Osteocyte (in vitro differentiated cells): Measurements from ENCODE around the gene AAGAB. TPM values are rescaled to one million over a fixed set of nuclear protein-coding genes. Genes with fewer than 3 reads are reported as not detected.

Experiments
- DNase-seq: peaks from one replicate; pipeline ENCODE4 v3.0.0; 2021; ENCODE audit warnings: mixed read lengths; ENCODE audit not compliant: unreplicated experiment; ENCODE audit errors: extremely low spot score
- H3K27ac Mint-ChIP-seq: one replicate; pipeline ENCODE4 v1.8.0; 2021; ENCODE audit warnings: mild to moderate bottlenecking, mixed read lengths; ENCODE audit not compliant: unreplicated experiment
- H3K27me3 Mint-ChIP-seq: one replicate; pipeline ENCODE4 v1.8.0; 2021; ENCODE audit warnings: mixed read lengths; ENCODE audit not compliant: unreplicated experiment
- H3K36me3 Mint-ChIP-seq: one replicate; pipeline ENCODE4 v1.8.0; 2021; ENCODE audit warnings: mixed read lengths; ENCODE audit not compliant: unreplicated experiment
- H3K4me1 Mint-ChIP-seq: one replicate; pipeline ENCODE4 v1.8.0; 2021; ENCODE audit warnings: mixed read lengths; ENCODE audit not compliant: unreplicated experiment
- H3K4me3 Mint-ChIP-seq: one replicate; pipeline ENCODE4 v1.8.0; 2021; ENCODE audit warnings: mild to moderate bottlenecking, moderate library complexity, mixed read lengths; ENCODE audit not compliant: unreplicated experiment
- H3K9me3 Mint-ChIP-seq: one replicate; pipeline ENCODE4 v1.8.0; 2021; ENCODE audit warnings: mixed read lengths; ENCODE audit not compliant: unreplicated experiment
- CTCF ChIP-seq: fragments of 200-600 bp; sonication (generic); IDR thresholded peaks from 2 replicates; pipeline ENCODE4 v1.5.0; 2021; ENCODE audit warnings: antibody characterized with exemption, mild to moderate bottlenecking, moderate library complexity
- total RNA-seq: library from RNA; stranded (reverse); gene quantifications from 2 replicates; pipeline ENCODE4 v1.2.1, GENCODE V29; 2021

AAGAB gene
- total RNA-seq, 1 donor from 2014 or later = 32.8 TPM

- H3K4me3 Mint-ChIP-seq = no peak overlapping the region
- peaks cover 41% of the 10 kb centered on the region for H3K36me3 Mint-ChIP-seq
- no peak for TF ChIP-seq CTCF
- DNase-seq = no peak
- H3K9me3 Mint-ChIP-seq = no peaks in the 10 kb centered on the region
- no peaks in the 10 kb centered on the region for H3K27me3 Mint-ChIP-seq
- no peak overlapping the region for H3K27ac Mint-ChIP-seq
- peaks cover 42% of the 10 kb centered on the region for H3K4me1 Mint-ChIP-seq
These were observed 57.6 kb downstream of the AAGAB start for GRCh38 chr15:67196672-67197363.

GRCh38 chr15:67196222-67196621 lies 58.2 kb downstream of the AAGAB start:
- no peak overlapping the region for H3K27ac Mint-ChIP-seq
- peaks cover 38% of the 10 kb centered on the region for H3K4me1 Mint-ChIP-seq
- no peaks in the 10 kb centered on the region for H3K27me3 Mint-ChIP-seq
- no peak for DNase-seq
- TF ChIP-seq CTCF = no peak
- no peaks in the 10 kb centered on the region for H3K9me3 Mint-ChIP-seq
- peaks cover 47% of the 10 kb centered on the region for H3K36me3 Mint-ChIP-seq
- no peak overlapping the region for H3K4me3 Mint-ChIP-seq

GRCh38 chr15:67195305-67195704 lies 59.2 kb downstream of the AAGAB start:
- DNase-seq = no peak
- Mint-ChIP-seq H3K4me1 (peaks cover 29% of the 10 kb centered on the region), H3K36me3 (peaks cover 51% of the 10 kb centered on the region), H3K27me3 (no peaks in the 10 kb centered on the region), H3K4me3 (no peak overlapping the region), H3K27ac (no peak overlapping the region), H3K9me3 (no peaks in the 10 kb centered on the region)
- TF ChIP-seq CTCF = no peak

DNA sequence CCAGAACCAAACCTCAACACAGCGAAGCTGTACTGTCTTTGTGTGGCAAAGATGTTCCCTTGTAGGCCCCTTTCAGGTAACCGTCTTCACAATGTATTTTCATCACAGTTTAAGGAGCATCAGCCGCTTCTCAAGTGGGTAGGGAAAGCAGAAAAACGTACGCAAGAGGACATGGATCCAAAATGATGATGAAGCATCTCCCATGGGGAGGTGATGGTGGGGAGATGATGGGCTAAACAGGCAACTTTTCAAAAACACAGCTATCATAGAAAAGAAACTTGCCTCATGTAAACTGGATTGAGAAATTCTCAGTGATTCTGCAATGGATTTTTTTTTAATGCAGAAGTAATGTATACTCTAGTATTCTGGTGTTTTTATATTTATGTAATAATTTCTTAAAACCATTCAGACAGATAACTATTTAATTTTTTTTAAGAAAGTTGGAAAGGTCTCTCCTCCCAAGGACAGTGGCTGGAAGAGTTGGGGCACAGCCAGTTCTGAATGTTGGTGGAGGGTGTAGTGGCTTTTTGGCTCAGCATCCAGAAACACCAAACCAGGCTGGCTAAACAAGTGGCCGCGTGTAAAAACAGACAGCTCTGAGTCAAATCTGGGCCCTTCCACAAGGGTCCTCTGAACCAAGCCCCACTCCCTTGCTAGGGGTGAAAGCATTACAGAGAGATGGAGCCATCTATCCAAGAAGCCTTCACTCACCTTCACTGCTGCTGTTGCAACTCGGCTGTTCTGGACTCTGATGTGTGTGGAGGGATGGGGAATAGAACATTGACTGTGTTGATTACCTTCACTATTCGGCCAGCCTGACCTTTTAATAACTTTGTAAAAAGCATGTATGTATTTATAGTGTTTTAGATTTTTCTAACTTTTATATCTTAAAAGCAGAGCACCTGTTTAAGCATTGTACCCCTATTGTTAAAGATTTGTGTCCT lies 60.0 kb downstream of the AAGAB start:
- Mint-ChIP-seq H3K4me1 (peaks cover 22% of the 10 kb centered on the region), H3K4me3 (no peak overlapping the region), H3K9me3 (no peaks in the 10 kb centered on the region), H3K27ac (no peak overlapping the region), H3K27me3 (no peaks in the 10 kb centered on the region), H3K36me3 (peaks cover 59% of the 10 kb centered on the region)
- no peak for TF ChIP-seq CTCF
- DNase-seq = no peak
